K562 (cell line): ENCODE data around the gene ASCC1. TPM values are rescaled to one million over a fixed set of nuclear protein-coding genes. Genes with fewer than 3 reads are reported as not detected.

Source experiments
- ATAC-seq: fragments of 200-7000 bp; cut with Tn5 transposase; 3 replicates; pipeline ENCODE4 v1.9.1; 2020; ENCODE audit warnings: moderate library complexity
- BruUV-seq: library from RNA; stranded (reverse); fragments of 400-500 nt; replicated peaks from 2 replicates; lab custom pipeline; 2021; lab: Mats Ljungman, UMichigan
- CTCF ChIA-PET: fragments of 300-600 bp; formaldehyde crosslinking; extraction: SDS; loops from one replicate; lab custom pipeline; 2021; ENCODE audit warnings: low intra/inter-chr PET ratio; lab: Yijun Ruan, JAX
- POLR2A ChIA-PET: fragments of 300-600, 350-650 bp; sonication (Branson Sonifier 250); formaldehyde crosslinking; extraction: SDS; loops from one replicate; lab custom pipeline; 2021; ENCODE audit warnings: antibody characterized with exemption, inconsistent platforms; lab: Yijun Ruan, JAX
- DNase-seq, 4 experiments: peaks; one replicate each; pipeline versions ENCODE4 v3.0.0 to v3.0.0-alpha.2; 2011 to 2018; ENCODE audit warnings: low spot score in 3 of 4, mixed read lengths in 3 of 4; ENCODE audit errors: extremely low read depth in 1 of 4
- FAIRE-seq: peaks from 2 replicates; lab custom pipeline; 2011; peaks lifted over from hg19 to GRCh38; lab: Jason Lieb, UNC
- H2AFZ ChIP-seq: 2 replicates; pipeline ENCODE4 v1.6.0; 2011; ENCODE audit warnings: low read depth, low read length, control low read depth, inconsistent platforms
- H3K27ac ChIP-seq: fragments of 200-600 bp; 3 replicates; pipeline ENCODE4 v1.8.0; 2011; ENCODE audit warnings: low read depth, mild to moderate bottlenecking, control low read depth, inconsistent platforms, low read length, moderate library complexity, mixed read lengths; ENCODE audit errors: extremely low read depth
- H3K27me3 ChIP-seq, 2 experiments: fragments of 300-600 bp in 1 of 2; 2 replicates in 1 of 2; 3 replicates in 1 of 2; pipeline versions ENCODE4 v1.6.0 to v1.8.0; 2011; ENCODE audit warnings: inconsistent platforms in 2 of 2, low read length in 2 of 2, mild to moderate bottlenecking in 1 of 2, mixed read lengths in 1 of 2, moderate library complexity in 1 of 2; ENCODE audit not compliant: control insufficient read depth in 2 of 2, insufficient read depth in 2 of 2
- H3K36me3 ChIP-seq: fragments of 300-600 bp; 3 replicates; pipeline ENCODE4 v1.8.0; 2011; ENCODE audit warnings: mild to moderate bottlenecking, low read length, inconsistent platforms; ENCODE audit not compliant: control insufficient read depth, insufficient read depth
- H3K4me1 ChIP-seq, 2 experiments: fragments of 200-600 bp in 1 of 2; replicated peaks in 1 of 2; 2 replicates in 1 of 2; 3 replicates in 1 of 2; pipeline versions ENCODE4 v1.5.1 to v1.8.0; 2011; ENCODE audit warnings: inconsistent platforms in 2 of 2, low read length in 2 of 2, mild to moderate bottlenecking in 1 of 2, mixed read lengths in 1 of 2, moderate library complexity in 1 of 2; ENCODE audit not compliant: control insufficient read depth in 2 of 2, insufficient read depth in 2 of 2
- H3K4me2 ChIP-seq: 2 replicates; pipeline ENCODE4 v1.6.1; 2011; ENCODE audit warnings: low read length, control low read depth, inconsistent platforms, mixed read lengths; ENCODE audit not compliant: insufficient read depth
- H3K4me3 ChIP-seq: fragments of 200-600 bp; sonication (generic), shearing (Covaris generic); 2 replicates; pipeline ENCODE4 v1.5.1; 2016; ENCODE audit warnings: control low read depth, inconsistent platforms
- H3K79me2 ChIP-seq: fragments of 200-600 bp; 3 replicates; pipeline ENCODE4 v1.8.0; 2011; ENCODE audit warnings: low read length, inconsistent platforms; ENCODE audit not compliant: control insufficient read depth, insufficient read depth
- H3K9ac ChIP-seq, 2 experiments: 2 replicates each; pipeline versions ENCODE4 v1.6.0 to v1.6.1; 2011; ENCODE audit warnings: low read depth in 2 of 2, low read length in 2 of 2, control low read depth in 1 of 2, inconsistent platforms in 1 of 2, mild to moderate bottlenecking in 1 of 2, mixed read lengths in 1 of 2; ENCODE audit not compliant: insufficient read depth in 1 of 2
- H3K9me1 ChIP-seq: one replicate; pipeline ENCODE4 v1.6.0; 2011; ENCODE audit warnings: inconsistent platforms, mild to moderate bottlenecking, low read length, moderate library complexity; ENCODE audit not compliant: control insufficient read depth, insufficient read depth
- H3K9me3 ChIP-seq: replicated peaks from 2 replicates; pipeline ENCODE4 v1.5.1; 2011; ENCODE audit warnings: low read depth, low read length, inconsistent platforms; ENCODE audit not compliant: control insufficient read depth, insufficient read depth
- H4K20me1 ChIP-seq: replicated peaks from 2 replicates; pipeline ENCODE4 v1.6.1; 2011; ENCODE audit warnings: low read length, inconsistent platforms, mixed read lengths; ENCODE audit not compliant: control insufficient read depth, insufficient read depth
- ATF2 ChIP-seq: sonication (generic); formaldehyde crosslinking; IDR thresholded peaks from 2 replicates; pipeline ENCODE4 v1.8.1; 2022; ENCODE audit warnings: missing genetic modification reagents
- CBX1 ChIP-seq: sonication (generic); IDR thresholded peaks from 2 replicates; pipeline ENCODE4 v1.6.1; 2016; ENCODE audit warnings: antibody characterized with exemption, low read depth, mild to moderate bottlenecking
- CBX3 ChIP-seq, 2 experiments: IDR thresholded peaks; 1 replicate in 1 of 2; 2 replicates in 1 of 2; pipeline ENCODE4 v1.6.1; 2012; ENCODE audit warnings: inconsistent platforms in 2 of 2, low read length in 2 of 2, borderline replicate concordance in 1 of 2, control low read depth in 1 of 2
- CBX5 ChIP-seq: IDR thresholded peaks from 2 replicates; pipeline ENCODE4 v1.6.1; 2014; ENCODE audit warnings: low read depth, borderline replicate concordance
- MLLT1 ChIP-seq, 2 experiments: fragments of 450-650 bp; IDR thresholded peaks; 2 replicates each; pipeline ENCODE4 v1.6.1; 2016
- NCOR1 ChIP-seq: fragments of 450-650 bp; IDR thresholded peaks from 2 replicates; pipeline ENCODE4 v1.6.1; 2016; ENCODE audit warnings: mild to moderate bottlenecking, moderate library complexity
- TRIM24 ChIP-seq, 2 experiments: fragments of 450-650 bp; IDR thresholded peaks; 2 replicates each; pipeline ENCODE4 v1.6.1; 2016
- TRIM28 ChIP-seq: fragments of 450-650 bp; IDR thresholded peaks from 2 replicates; pipeline ENCODE4 v1.6.1; 2017
- ZNF324 ChIP-seq: fragments of 250-450 bp; sonication (Bioruptor Pico); IDR thresholded peaks from 2 replicates; pipeline ENCODE4 v1.4.0; 2020; ENCODE audit warnings: mild to moderate bottlenecking
- WGBS: fragments of 100-300 bp; shearing (Covaris generic); methylation state at CpG from one replicate; pipeline ENCODE4 v1.1.6; 2016; ENCODE audit warnings: low coverage, mixed read lengths; ENCODE audit not compliant: insufficient coverage; ENCODE audit errors: missing lambda C conversion rate; 5-methylcytosine and 5-hydroxymethylcytosine counted together
- in situ Hi-C: fragments of 300-500 bp; cut with MboI; formaldehyde crosslinking; loops from 4 replicates; pipeline ENCODE4 v1.15.0; 2018; ENCODE audit warnings: inconsistent platforms, mixed read lengths
- intact Hi-C: fragments of 100-400 bp; cut with micrococcal nuclease; formaldehyde crosslinking; loops from 2 replicates; pipeline ENCODE4 v1.14.2; 2022
- polyA plus RNA-seq, 8 experiments: library from polyadenylated mRNA; depleted of rRNA in 4 of 8; stranded (reverse) in 5 of 8; unstranded in 3 of 8; fragments of >200 nt; fragmentation: Nextera tagmentation in 2 of 8; fragmentation: Illumina TruSeq in 1 of 8; extraction: Ambion mirVana in 2 of 8; extraction: Trizol in 1 of 8; gene quantifications; 2 replicates each; pipeline versions ENCODE4 v1.2.1 to v1.2.3, GENCODE V29; 2011 to 2014; ENCODE audit warnings: inconsistent platforms in 1 of 8, missing spikeins in 1 of 8
- total RNA-seq, 7 experiments: library from RNA; depleted of rRNA in 6 of 7; stranded (reverse); fragments of >200 nt in 6 of 7; fragmentation: Illumina TruSeq in 2 of 7; extraction: Trizol in 2 of 7; gene quantifications; 2 replicates each; pipeline versions ENCODE4 v1.2.1 to v1.2.3, GENCODE V29; 2011 to 2021; ENCODE audit warnings: low replicate concordance in 1 of 7

Gene ASCC1
- total and polyA plus RNA-seq, 9 of the 15 experiments (the other 6 are each of a cell fraction or from before 2014, with no cell fraction given) = 31.7 to 73.3 (median 52.8) TPM

GRCh38 chr10:72049472-72049871 lies 166.6 kb downstream of the ASCC1 start:
- in situ Hi-C loops = loop anchor here (5.0 to 10.0 kb wide), 2 partner anchors 152 to 735 kb away; partner anchors contain the start of gene SLC29A3

More at GRCh38 chr10:72049472-72049871, 166.6 kb downstream of the ASCC1 start:
- Histone ChIP-seq H3K4me1 (peaks cover 4 to 7% of the 10 kb centered on the region in 2 experiments; a peak in 3 of 5 replicates), H3K79me2 (no peaks in the 10 kb centered on the region), H3K9me1 (no peaks in the 10 kb centered on the region), H2AFZ (no peak overlapping the region), H3K4me2 (no peak overlapping the region), H3K27me3 (peaks cover 0 to 12% of the 10 kb centered on the region in 2 experiments; a peak in 1 of 5 replicates), H4K20me1 (no peaks in the 10 kb centered on the region), H3K36me3 (no peaks in the 10 kb centered on the region), H3K9ac (no peak overlapping the region), H3K27ac (no peak overlapping the region), H3K9me3 (peaks cover 9% of the 10 kb centered on the region), H3K4me3 (no peak overlapping the region)
- BruUV-seq = no TSS peak
- FAIRE-seq (no peak), ATAC-seq (no peak), DNase-seq (no peak)
- intact Hi-C loops = loop anchor here (2.0 to 10.0 kb wide), 3 partner anchors 72 to 735 kb away; partner anchors contain the start of gene SLC29A3
- POLR2A ChIA-PET = interaction anchor here (0.6 to 2.1 kb wide), 5 partner anchors 10 to 272 kb away, joined by 3 to 5 read pairs (median 5); no protein-coding TSS in a partner anchor
- TF ChIP-seq CBX1 (peak; percentile 61; the same call in 1 of the 2 replicates), NCOR1 (no peak), TRIM24 (IDR thresholded peaks at IDR 0.05) (0 out of 4 replicates have a peak, but pooled peaks of 1 of the 2 experiments have one; percentile 33), ZNF324 (CRISPR knock-in tag) (peak; percentile 97), MLLT1 (IDR thresholded peaks at IDR 0.05) (0 out of 4 replicates have a peak, but pooled peaks of 1 of the 2 experiments have one; percentile 37), TRIM28 (peak; percentile 59; the same call in 1 of the 2 replicates), CBX5 (peak; percentile 82; the same call in 1 of the 2 replicates), CBX3 (IDR thresholded peaks at IDR 0.05; ENCODE audit: borderline replicate concordance in 1 of 2, low read length in 2 of 2) (peak in 1 of 2 experiments; percentile 49; a peak in 1 of 3 replicates), ATF2 (no peak)
- WGBS = 0% methylated on average over 1 of the region's 1 CpG
- CTCF ChIA-PET = interaction anchor here (0.5 to 6.7 kb wide), 6 partner anchors 152 to 1011 kb away, joined by 3 to 159 read pairs (median 15); no protein-coding TSS in a partner anchor
